Smooth muscle cell of the brain vasculature (primary cell): ENCODE measurements around the gene TOMM40L.

Source experiments
- DNase-seq: peaks from one replicate; pipeline ENCODE4 v3.0.0-alpha.2; 2012; ENCODE audit warnings: low read depth, low spot score

Gene TOMM40L

GRCh38 chr1:161197560-161198193 lies 28.2 kb upstream of the TOMM40L start:
- DNase-seq = no peak

- no peak for DNase-seq
Measured at GRCh38 chr1:161198194-161198896, 27.5 kb upstream of the TOMM40L start.

DNA sequence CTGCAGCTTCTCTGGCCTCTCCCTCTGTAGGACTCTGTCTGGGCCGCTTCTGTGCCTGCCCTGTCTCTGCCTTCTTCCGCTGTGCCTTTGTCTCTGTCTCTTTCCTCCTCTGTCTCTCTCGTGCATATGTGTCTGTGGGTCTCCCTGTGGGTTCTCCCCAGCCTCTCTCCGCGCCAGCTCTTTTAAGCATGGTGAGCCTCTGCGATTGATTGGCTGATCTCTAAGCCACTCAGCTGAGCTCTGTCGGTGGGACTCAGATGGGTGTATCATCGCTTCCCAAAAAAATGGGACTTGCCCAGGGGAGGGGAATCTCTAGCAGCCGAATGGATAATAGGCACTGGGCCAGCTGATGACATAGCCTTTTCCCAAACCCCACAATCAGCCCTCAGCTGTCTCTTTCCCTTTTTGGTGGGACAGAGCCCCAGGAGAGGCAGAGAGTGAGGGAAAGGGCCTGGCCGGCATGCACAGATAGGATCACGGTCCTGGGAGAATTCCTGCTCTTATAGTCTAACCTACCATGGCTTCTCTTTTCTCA lies 26.9 kb upstream of the TOMM40L start, which contains the start of gene ADAMTS4:
ADAMTS4 (minus strand) TSS at position 158 of the 535 bp plus-strand sequence. CDS start 427 bp downstream, outside the sequence.
- no peak for DNase-seq

- DNase-seq = no peak
Measured at GRCh38 chr1:161199506-161200139, 26.2 kb upstream of the TOMM40L start.

DNA sequence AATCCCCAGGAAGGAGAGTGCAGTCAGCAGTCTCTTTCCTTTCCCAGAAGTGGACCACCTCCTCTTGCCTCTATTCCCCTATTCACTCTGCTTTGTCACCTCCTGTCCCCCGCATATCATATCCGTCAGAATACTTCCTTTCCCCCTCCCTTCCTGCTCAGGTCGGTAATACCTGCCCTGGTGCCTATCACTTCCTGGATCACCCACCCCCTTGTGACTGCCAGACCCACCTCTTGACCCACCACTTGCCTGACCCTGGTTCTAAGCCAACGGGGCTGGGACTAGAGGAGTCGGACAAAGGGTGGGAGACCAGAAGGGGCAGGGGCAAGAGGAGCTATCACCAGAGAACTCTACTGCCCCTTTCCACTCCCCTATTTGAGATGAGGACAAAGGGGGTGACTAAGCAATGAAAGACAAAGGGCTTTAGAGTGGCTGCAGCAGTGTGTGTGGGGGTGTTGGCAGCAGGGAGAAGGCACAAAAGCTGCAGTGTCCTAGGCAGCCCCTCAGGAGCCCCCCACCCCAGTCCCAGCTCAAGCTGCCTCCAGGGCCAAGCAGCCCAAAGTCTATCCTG lies 25.4 kb upstream of the TOMM40L start:
- no peak for DNase-seq

DNA sequence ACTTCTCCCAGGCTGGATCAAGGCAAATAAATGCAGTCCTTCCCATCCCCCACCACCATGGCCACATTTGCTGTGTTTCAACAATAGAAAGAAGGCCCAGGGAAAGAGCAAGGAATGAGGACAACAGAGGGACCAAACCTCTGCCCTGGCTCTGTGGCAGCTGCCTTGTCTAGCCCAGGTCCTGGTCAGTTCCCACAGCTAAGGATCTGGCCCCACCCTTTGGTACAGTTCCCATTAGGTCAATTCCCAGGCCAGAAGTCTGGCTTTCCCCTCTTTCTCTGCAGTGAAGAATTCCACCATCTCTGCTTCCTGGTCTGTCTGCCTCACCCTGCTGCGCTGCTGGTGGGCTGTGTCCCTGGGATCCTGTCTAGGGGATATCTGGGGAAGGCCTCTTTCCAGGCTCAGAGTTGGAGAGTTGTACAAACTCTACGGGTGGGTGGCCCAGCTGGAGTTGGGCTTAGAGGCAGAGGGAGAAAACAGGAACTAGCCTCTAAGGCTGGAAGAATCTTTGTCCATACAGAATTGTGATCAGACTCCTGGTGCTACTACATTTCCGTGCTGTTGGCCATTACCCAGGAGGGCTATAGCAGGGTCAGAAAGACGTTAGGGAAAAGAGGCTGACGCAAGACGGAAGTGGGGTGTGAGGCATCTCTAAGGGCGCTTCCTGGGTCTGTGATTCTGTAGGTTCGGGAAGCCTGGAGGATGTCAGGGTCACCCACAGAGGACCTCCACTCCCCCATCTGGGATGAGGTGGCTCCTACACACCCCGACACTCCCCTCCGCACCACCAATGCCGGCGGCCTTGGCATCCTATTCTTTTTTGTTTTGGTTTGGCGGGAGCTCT lies 24.6 kb upstream of the TOMM40L start:
- no peak for DNase-seq

DNA sequence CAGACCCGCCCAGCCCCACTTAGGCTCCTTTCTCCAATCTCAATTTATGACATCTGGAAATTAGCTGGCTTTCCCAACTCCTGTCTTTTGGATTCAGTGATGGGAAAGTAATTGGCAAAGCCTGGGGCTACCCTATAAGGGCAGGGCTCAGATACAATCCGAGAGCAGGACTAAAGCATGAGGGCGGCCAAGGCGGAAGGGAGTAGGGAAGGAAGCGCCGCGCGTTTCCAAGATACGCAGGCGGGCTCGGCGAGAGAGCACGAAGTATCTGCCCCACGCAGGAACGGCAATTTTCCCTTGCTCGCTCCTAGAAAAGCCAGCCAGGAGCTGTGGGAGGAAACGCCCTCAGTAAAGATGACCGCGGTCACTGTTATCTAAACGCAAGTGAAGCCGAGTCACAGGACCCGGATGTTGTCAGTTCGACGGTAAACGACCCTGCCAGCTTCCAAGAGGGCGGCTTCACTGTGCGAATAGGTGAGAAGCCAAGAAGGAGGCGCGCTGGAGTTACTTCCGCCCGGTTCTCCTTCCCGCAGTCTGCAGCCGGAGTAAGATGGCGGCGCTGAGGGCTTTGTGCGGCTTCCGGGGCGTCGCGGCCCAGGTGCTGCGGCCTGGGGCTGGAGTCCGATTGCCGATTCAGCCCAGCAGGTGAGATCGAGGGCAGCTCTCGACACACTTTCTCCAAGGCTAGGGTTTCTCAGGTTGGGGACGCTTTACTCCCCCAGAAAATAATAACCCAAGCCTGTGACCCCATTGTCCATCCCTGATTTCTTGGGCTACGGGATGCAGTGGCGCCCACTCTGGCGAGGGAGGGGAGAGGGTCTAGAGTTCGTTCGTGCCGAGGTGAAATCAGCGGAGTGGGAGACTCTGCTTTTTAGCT lies 23.8 kb upstream of the TOMM40L start, which contains the start of gene NDUFS2:
NDUFS2 (plus strand) TSS at position 532 of the 877 bp plus-strand sequence; CDS start at position 551, 19 bp downstream.
- peak; percentile 97 for DNase-seq

GRCh38 chr1:161206411-161207140 lies 19.3 kb upstream of the TOMM40L start:
- no peak for DNase-seq

DNA sequence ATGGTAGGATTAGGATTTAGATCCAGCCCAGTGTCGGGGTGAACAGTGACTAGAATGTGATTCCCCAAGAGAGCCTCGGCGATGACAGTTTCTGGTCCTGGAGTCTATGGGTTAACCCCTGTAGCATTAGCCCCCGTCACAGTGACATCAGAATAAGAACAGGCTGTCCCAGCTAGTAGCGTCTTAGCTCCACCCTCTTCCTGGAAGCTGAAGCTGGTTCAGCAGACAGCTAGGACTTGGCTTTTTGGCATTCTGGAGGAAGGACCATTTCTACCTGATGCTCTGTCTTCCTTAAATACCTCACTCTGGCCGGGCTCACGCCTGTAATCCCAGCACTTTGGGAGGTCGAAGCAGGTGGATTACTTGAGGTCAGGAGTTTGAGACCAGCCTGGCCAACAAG lies 18.7 kb upstream of the TOMM40L start:
- DNase-seq = no peak

DNA sequence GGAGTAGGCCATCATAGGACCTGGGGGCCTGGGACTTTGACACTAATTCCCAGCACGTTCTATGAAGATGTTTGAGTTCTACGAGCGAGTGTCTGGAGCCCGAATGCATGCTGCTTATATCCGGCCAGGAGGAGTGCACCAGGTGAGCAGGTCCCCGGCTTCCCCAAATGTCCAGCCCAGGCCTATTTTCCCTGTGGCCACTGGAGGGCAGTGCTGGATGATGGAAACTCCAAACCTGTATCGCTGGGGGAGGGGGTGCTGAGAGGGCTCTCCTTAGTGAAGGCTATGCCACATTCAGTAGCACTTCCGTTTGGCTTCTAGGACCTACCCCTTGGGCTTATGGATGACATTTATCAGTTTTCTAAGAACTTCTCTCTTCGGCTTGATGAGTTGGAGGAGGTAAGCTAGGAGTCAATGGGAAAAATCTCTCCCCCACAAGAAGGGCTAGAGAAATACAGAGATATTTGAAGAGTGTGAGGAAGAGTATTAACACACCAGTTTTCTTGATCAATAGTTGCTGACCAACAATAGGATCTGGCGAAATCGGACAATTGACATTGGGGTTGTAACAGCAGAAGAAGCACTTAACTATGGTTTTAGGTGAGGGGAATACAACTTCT lies 16.0 kb upstream of the TOMM40L start:
- DNase-seq = no peak

DNA sequence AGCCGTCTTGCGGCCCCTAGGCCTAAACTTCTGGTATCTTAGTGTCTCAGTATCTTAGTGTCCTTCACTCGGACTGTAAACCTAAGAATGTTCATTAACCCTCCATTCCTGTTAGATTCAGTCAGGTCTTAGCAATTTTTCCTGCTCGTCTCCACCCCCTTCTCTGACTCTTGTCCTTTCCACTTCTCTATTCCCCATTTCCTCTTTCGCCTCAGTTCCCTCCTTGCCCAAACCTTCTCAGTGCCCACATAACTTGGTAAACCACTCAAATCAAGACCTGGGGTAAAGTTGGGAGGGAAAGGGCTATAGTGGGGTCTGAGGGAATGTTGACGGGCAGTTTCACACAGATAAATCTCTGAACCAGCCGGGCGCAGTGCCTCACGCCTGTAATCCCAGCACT lies 11.5 kb upstream of the TOMM40L start:
- no peak for DNase-seq

DNA sequence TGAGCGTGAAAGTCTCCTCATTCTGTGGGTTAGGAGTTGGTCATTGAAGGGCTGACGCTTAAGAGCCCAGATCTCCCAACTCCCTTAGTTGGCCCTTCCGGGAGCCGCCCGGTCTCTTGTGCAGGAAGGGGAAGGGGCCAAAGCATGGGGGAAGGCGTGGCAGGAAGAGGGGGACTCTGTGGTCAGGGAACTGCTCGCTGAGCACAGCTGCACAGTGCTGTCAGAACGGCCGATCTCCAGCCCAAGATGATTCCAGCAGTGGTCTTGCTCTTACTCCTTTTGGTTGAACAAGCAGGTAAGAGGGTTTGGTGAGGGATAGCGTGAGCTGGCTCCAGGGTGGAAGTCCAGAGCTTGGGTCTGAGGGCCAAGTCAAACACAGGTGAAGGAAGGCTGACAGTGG lies 10.8 kb upstream of the TOMM40L start, which contains the start of gene FCER1G:
FCER1G (plus strand) TSS at position 220 of the 400 bp plus-strand sequence; CDS start at position 247, 27 bp downstream.
- no peak for DNase-seq

DNA sequence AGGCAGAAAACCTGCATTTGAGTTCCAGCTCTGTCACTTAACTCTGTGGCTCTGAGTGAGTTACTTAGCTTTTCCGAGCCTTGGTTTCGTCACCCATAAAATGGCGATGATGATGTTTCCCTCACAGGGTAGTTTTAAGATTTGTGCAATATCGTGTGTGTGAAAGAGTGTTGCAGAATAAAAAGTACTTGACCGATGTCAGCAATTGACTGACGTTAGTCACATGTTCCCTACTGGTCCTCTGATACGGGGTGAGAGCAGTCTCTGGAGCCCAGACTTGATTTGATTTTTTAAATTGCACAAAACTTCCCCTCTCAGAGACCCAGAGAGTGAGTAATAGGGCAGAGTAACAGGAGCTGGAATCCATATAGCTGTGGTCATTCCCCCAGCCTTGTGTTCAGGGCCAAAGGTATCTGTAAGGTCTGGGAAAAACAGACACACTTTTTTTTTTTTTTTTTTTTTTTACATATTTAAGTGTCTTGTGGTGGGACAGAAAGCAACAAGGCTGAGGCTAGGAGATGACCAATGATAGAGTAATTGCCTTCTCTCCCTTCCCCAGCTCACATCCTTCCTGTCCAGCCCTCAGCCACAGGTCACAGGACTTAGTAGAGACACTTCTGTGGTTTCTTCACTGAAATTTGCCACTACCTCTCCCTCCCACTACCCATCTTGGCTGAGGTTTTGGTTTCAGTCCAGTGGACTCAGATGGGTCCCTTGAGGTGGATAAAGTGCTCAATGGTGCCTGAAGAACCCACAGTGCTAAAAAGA lies 8.7 kb upstream of the TOMM40L start:
- DNase-seq = no peak

DNA sequence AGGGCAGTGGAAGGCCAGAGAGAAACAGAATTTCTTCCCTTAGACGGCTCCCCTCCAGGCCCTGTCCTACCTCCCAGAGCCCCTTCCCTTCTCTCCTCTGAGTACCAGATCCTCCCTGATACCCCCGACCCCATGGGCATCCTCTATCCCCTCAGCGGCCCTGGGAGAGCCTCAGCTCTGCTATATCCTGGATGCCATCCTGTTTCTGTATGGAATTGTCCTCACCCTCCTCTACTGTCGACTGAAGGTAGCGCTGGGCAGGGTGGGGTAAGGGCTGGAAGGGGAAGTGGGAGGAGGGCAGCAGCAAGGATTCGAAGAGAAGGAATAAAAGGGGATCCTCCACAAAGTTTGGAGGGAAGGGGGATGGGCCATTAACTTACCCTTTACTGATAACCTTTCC lies 8.0 kb upstream of the TOMM40L start:
- DNase-seq = no peak

- no peak for DNase-seq
Measured at GRCh38 chr1:161218301-161219077, 7.4 kb upstream of the TOMM40L start.

DNA sequence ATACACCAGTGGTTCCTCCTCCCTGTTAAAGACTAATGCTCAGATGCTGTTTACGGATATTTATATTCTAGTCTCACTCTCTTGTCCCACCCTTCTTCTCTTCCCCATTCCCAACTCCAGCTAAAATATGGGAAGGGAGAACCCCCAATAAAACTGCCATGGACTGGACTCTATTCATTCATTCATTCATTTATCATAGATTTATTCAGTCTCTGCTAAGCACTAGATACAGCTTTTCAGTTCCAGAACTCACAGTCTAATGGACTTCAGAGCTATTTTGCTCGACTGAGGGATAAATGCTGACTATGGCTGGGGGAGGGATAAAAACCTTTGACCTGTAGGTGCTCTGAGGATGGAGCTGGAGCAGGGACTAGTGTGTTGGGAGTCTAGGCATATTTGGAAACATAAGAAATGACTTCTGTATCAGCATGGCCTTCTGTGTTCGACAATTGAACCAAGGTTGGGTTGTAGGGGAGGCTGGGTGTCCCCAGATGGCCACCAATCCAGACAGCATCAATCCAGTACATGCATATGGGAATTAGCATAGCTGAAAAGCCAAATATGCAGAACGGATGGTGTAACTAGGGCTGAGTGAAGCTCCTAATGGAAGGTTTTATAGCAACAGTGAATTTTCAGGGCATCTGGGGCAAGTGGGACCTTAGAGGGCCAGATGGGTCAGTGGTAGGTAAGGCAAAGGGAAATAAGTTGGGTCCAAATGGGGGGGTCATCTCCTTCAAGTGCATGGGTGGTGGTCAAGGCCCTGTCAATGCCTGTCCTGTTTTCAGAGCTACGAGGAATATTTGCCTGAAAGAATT lies 6.6 kb upstream of the TOMM40L start:
- DNase-seq = no peak
